WTC11 (cell line): ENCODE measurements around the gene TNNI2. TPM values are rescaled to one million over a fixed set of nuclear protein-coding genes. Genes with fewer than 3 reads are reported as not detected.

Experiments used
- ATAC-seq: fragments of 200-7000 bp; cut with Tn5 transposase; 2 replicates; pipeline ENCODE4 v1.10.0; 2021; ENCODE audit warnings: mild to moderate bottlenecking, moderate library complexity
- CTCF ChIA-PET: fragments of 300-600 bp; sonication (Branson Sonifier 250); formaldehyde crosslinking; loops from one replicate; lab custom pipeline; 2021; ENCODE audit warnings: antibody characterized with exemption; lab: Charles Lee
- POLR2A ChIA-PET: fragments of 350-600 bp; sonication (Branson Sonifier 250); formaldehyde crosslinking; loops from one replicate; lab custom pipeline; 2021; ENCODE audit warnings: antibody characterized with exemption; lab: Charles Lee
- DNase-seq: peaks from one replicate; pipeline ENCODE4 v3.0.0; 2021; ENCODE audit warnings: low spot score
- H3K27ac Mint-ChIP-seq: 2 replicates; pipeline ENCODE4 v1.8.0; 2021; ENCODE audit warnings: mixed read lengths
- H3K27me3 Mint-ChIP-seq: 2 replicates; pipeline ENCODE4 v1.8.0; 2021; ENCODE audit warnings: low read depth, mild to moderate bottlenecking, moderate library complexity, mixed read lengths
- H3K36me3 Mint-ChIP-seq: 2 replicates; pipeline ENCODE4 v1.8.0; 2021; ENCODE audit warnings: mixed read lengths
- H3K4me1 Mint-ChIP-seq: 2 replicates; pipeline ENCODE4 v1.8.0; 2022; ENCODE audit warnings: mixed read lengths
- H3K4me3 Mint-ChIP-seq: 2 replicates; pipeline ENCODE4 v1.8.0; 2021; ENCODE audit warnings: mild to moderate bottlenecking, moderate library complexity, mixed read lengths
- H3K9me3 Mint-ChIP-seq: 2 replicates; pipeline ENCODE4 v1.8.0; 2021; ENCODE audit warnings: mixed read lengths
- ATF2 ChIP-seq: sonication (generic); formaldehyde crosslinking; IDR thresholded peaks from 2 replicates; pipeline ENCODE4 v1.8.1; 2022; ENCODE audit warnings: low read depth, missing genetic modification reagents, borderline replicate concordance
- CBFB ChIP-seq: sonication (generic); formaldehyde crosslinking; IDR thresholded peaks from 2 replicates; pipeline ENCODE4 v1.8.1; 2022; ENCODE audit warnings: mild to moderate bottlenecking, low read depth, missing genetic modification reagents
- ESRRA ChIP-seq: sonication (generic); formaldehyde crosslinking; IDR thresholded peaks from 2 replicates; pipeline ENCODE4 v1.8.1; 2022; ENCODE audit warnings: mild to moderate bottlenecking, missing genetic modification reagents, borderline replicate concordance
- FOXP4 ChIP-seq: sonication (generic); formaldehyde crosslinking; IDR thresholded peaks from 2 replicates; pipeline ENCODE4 v1.8.0; 2022; ENCODE audit warnings: mild to moderate bottlenecking, missing genetic modification reagents
- IRF1 ChIP-seq: sonication (generic); formaldehyde crosslinking; IDR thresholded peaks from 2 replicates; pipeline ENCODE4 v1.8.0; 2023; ENCODE audit warnings: missing genetic modification reagents
- IRF2 ChIP-seq: sonication (generic); formaldehyde crosslinking; IDR thresholded peaks from 2 replicates; pipeline ENCODE4 v1.8.0; 2022; ENCODE audit warnings: low read depth, missing genetic modification reagents, borderline replicate concordance
- NR1H2 ChIP-seq: sonication (generic); formaldehyde crosslinking; IDR thresholded peaks from 2 replicates; pipeline ENCODE4 v1.9.0; 2021; ENCODE audit warnings: mild to moderate bottlenecking, moderate library complexity, missing genetic modification reagents
- NR2C2 ChIP-seq: sonication (generic); formaldehyde crosslinking; IDR thresholded peaks from 2 replicates; pipeline ENCODE4 v1.8.0; 2022; ENCODE audit warnings: mild to moderate bottlenecking, missing genetic modification reagents
- PRDM15 ChIP-seq: sonication (generic); formaldehyde crosslinking; IDR thresholded peaks from 2 replicates; pipeline ENCODE4 v1.8.0; 2022; ENCODE audit warnings: missing genetic modification reagents
- PRRX2 ChIP-seq: fragments of 250-450 bp; sonication (Bioruptor Pico); IDR thresholded peaks from 2 replicates; pipeline ENCODE4 v1.8.0; 2021; ENCODE audit warnings: mild to moderate bottlenecking
- RORB ChIP-seq: fragments of 250-450 bp; sonication (Bioruptor Pico); IDR thresholded peaks from 2 replicates; pipeline ENCODE4 v1.9.0; 2021; ENCODE audit warnings: mild to moderate bottlenecking
- SMAD3 ChIP-seq: sonication (generic); formaldehyde crosslinking; IDR thresholded peaks from 2 replicates; pipeline ENCODE4 v1.8.0; 2022; ENCODE audit warnings: missing genetic modification reagents, mild to moderate bottlenecking, borderline replicate concordance
- ZNF138 ChIP-seq: sonication (generic); formaldehyde crosslinking; conservative IDR thresholded peaks from 2 replicates; pipeline ENCODE4 v1.8.1; 2022; ENCODE audit warnings: mild to moderate bottlenecking, moderate library complexity, missing genetic modification reagents
- ZNF396 ChIP-seq: fragments of 250-450 bp; sonication (Bioruptor Pico); IDR thresholded peaks from 2 replicates; pipeline ENCODE4 v1.8.0; 2021; ENCODE audit warnings: mild to moderate bottlenecking, moderate library complexity, borderline replicate concordance
- ZNF512 ChIP-seq: sonication (generic); formaldehyde crosslinking; IDR thresholded peaks from 2 replicates; pipeline ENCODE4 v1.8.1; 2022; ENCODE audit warnings: missing genetic modification reagents, borderline replicate concordance
- total RNA-seq: library from RNA; stranded (reverse); gene quantifications from 3 replicates; pipeline ENCODE4 v1.2.3, GENCODE V29; 2021
- TF ChIP-seq, protein P1 (sequence below): sonication (generic); formaldehyde crosslinking; IDR thresholded peaks from 2 replicates; pipeline ENCODE4 v1.8.1; 2022; ENCODE audit warnings: mild to moderate bottlenecking, missing genetic modification reagents, moderate library complexity, borderline replicate concordance
- TF ChIP-seq, protein P2 (sequence below): sonication (generic); formaldehyde crosslinking; IDR thresholded peaks from 2 replicates; pipeline ENCODE4 v1.8.0; 2022; ENCODE audit warnings: mild to moderate bottlenecking, missing genetic modification reagents
- TF ChIP-seq, protein P3 (sequence below): sonication (generic); formaldehyde crosslinking; IDR thresholded peaks from 2 replicates; pipeline ENCODE4 v1.8.1; 2023; ENCODE audit warnings: mild to moderate bottlenecking, missing genetic modification reagents, moderate library complexity

The TNNI2 gene
- total RNA-seq, 1 experiment from 2014 or later = not detected

DNA sequence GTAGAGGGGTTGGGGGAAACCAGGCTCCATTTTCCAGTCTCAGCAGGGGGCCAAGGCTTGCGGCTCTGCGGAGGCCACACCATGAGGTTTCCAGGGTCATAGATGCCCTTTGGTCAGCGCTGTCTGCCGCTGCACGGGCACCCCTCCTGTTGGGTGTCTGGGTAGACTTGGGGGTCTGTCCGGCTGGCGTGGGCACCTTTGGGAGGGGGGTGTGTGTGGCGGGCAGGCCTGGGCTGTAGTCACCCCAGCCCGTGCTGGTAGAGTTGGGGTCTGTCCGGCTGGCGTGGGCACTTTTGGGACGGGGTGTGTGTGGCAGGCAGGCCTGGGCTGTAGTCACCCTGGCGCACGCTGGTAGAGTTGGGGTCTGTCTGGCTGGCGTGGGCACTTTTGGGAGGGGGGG lies 32.8 kb downstream of the TNNI2 start (continued):
- TF ChIP-seq PRDM15 (no peak), CBFB (CRISPR knock-in tag) (no peak), ZNF396 (CRISPR knock-in tag) (no peak), IRF1 (CRISPR knock-in tag) (no peak), NR1H2 (no peak), NR2C2 (CRISPR knock-in tag) (no peak)
- TF ChIP-seq, protein P1, sequence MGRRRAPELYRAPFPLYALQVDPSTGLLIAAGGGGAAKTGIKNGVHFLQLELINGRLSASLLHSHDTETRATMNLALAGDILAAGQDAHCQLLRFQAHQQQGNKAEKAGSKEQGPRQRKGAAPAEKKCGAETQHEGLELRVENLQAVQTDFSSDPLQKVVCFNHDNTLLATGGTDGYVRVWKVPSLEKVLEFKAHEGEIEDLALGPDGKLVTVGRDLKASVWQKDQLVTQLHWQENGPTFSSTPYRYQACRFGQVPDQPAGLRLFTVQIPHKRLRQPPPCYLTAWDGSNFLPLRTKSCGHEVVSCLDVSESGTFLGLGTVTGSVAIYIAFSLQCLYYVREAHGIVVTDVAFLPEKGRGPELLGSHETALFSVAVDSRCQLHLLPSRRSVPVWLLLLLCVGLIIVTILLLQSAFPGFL (CRISPR knock-in tag) = no peak
- TF ChIP-seq, all 79 proteins: peak for 0

DNA sequence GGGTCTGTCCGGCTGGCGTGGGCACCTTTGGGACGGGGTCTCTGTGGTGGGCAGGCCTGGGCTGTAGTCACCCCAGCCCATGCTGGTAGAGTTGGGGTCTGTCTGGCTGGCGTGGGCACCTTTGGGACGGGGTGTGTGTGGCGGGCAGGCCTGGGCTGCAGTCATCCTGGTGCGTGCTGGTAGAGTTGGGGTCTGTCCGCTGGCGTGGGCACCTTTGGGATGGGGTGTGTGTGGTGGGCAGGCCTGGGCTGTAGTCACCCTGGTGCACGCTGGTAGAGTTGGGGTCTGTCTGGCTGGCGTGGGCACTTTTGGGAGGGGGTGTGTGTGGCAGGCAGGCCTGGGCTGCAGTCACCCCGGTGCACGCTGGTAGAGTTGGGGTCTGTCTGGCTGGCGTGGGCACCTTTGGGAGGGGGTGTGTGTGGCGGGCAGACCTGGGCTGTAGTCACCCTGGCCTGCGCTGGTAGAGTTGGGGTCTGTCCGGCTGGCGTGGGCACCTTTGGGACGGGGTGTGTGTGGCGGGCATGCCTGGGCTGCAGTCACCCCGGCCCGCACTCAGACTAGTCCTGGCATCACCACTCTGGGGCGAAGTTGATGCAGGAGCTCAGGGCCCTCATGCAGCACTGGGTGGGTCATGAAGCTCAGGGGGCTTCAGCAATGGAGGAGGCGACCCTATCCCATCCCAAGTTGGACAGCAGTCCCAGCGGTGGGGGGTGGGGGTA lies 33.6 kb downstream of the TNNI2 start:
- ATAC-seq (no peak), DNase-seq (no peak)
- Mint-ChIP-seq H3K36me3 (no peaks in the 10 kb centered on the region), H3K9me3 (no peaks in the 10 kb centered on the region), H3K4me1 (peaks cover 3% of the 10 kb centered on the region; the same call in 1 of the 2 replicates), H3K27me3 (no peaks in the 10 kb centered on the region), H3K4me3 (no peak overlapping the region), H3K27ac (no peak overlapping the region)
- POLR2A ChIA-PET = no interaction called here
- CTCF ChIA-PET = interaction anchor here (1.9 kb wide), 1 partner anchor 10 kb away, joined by 9 read pairs; no protein-coding TSS in a partner anchor
- TF ChIP-seq ATF2 (CRISPR knock-in tag) (no peak), ZNF512 (no peak), RORB (no peak), PRRX2 (CRISPR knock-in tag) (no peak), IRF2 (no peak), ESRRA (CRISPR knock-in tag) (no peak), FOXP4 (CRISPR knock-in tag) (no peak), SMAD3 (CRISPR knock-in tag) (no peak), CBFB (CRISPR knock-in tag) (no peak), NR2C2 (CRISPR knock-in tag) (no peak), ZNF138 (no peak)
- TF ChIP-seq, protein P1 (CRISPR knock-in tag) = no peak
- TF ChIP-seq, protein P2, sequence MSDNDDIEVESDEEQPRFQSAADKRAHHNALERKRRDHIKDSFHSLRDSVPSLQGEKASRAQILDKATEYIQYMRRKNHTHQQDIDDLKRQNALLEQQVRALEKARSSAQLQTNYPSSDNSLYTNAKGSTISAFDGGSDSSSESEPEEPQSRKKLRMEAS = no peak
- TF ChIP-seq, protein P3, sequence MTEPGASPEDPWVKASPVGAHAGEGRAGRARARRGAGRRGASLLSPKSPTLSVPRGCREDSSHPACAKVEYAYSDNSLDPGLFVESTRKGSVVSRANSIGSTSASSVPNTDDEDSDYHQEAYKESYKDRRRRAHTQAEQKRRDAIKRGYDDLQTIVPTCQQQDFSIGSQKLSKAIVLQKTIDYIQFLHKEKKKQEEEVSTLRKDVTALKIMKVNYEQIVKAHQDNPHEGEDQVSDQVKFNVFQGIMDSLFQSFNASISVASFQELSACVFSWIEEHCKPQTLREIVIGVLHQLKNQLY = no peak
